SH-SY5Y (cell line): Measurements from ENCODE around the gene REG3A.

ENCODE experiments used
- GATA2 ChIP-seq: IDR thresholded peaks from 2 replicates; pipeline ENCODE4 v1.6.1; 2011; ENCODE audit warnings: mild to moderate bottlenecking, low read depth, low read length
- GATA3 ChIP-seq: IDR thresholded peaks from 2 replicates; pipeline ENCODE4 v1.6.1; 2011; ENCODE audit warnings: low read depth, mild to moderate bottlenecking, low read length, moderate library complexity

REG3A gene

DNA sequence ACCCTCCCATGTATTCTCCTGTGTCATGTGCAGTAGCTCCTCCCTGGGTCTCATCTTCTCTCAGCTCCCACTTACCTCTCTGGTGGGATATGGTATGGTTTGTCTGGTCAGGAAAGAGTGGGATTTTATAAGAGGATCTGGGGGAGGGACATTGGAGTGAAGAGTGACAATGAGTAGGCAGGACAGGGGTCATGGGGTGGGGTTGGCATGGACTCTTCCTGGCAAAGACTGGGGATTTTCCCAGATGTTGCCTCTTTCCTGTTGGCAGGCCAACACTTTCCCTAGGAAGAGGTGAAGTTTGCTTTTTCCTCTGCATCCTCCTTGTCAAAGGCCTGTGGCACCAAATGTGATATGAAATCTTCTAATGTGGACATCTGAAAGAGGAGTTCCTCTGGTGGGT lies at the start of gene REG3A:
TSS of gene REG3A (minus strand) at position 101 of the 400 bp plus-strand sequence. CDS start 348 bp downstream, outside the sequence.
- no peak for TF ChIP-seq GATA3
- TF ChIP-seq GATA2: no peak

GRCh38 chr2:79200762-79201161 lies 41.2 kb upstream of the REG3A start:
- TF ChIP-seq GATA2 (no peak), GATA3 (no peak)

- TF ChIP-seq GATA3 (no peak), GATA2 (no peak)
Measured at GRCh38 chr2:79191816-79192215, 32.3 kb upstream of the REG3A start.

DNA sequence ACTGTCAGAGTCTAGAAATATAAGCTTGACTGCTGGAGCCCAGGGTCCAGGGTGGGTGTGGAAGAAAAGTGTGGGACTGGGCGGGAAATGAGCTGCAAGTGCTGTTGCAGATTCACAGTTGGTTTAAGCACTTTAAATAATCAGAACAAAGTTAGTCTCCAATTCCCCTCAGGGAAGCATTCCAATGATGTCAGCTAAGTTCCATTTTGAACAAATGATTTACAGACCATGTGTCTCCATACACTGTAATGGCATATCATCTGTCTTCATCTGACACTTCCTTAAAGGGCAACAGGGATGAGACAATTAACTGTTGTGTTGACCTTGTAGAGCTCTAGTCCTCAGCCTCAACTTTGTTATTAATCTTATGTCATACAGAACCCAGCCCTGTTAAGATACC lies 31.5 kb upstream of the REG3A start:
- TF ChIP-seq GATA3: no peak
- TF ChIP-seq GATA2: no peak

DNA sequence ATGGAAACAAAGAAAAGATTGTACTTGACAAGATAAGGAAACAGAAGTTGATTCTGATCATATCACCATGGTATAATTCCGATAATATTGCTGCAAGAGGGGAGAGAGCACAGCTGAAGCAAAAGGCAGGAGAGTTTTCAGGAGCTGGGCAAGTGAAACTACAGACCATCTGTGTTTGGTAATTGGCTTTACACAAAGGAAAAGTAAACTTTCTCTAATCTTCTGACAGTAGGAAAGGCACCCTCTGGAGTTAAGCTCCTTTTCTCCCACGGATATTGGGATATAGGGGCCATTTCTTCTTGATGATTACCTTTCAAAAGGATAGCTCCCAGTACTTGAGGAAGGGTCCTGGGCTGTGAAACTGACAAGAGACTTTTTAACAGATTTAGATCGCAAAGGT lies 29.9 kb upstream of the REG3A start:
- TF ChIP-seq GATA2 (no peak), GATA3 (no peak)

DNA sequence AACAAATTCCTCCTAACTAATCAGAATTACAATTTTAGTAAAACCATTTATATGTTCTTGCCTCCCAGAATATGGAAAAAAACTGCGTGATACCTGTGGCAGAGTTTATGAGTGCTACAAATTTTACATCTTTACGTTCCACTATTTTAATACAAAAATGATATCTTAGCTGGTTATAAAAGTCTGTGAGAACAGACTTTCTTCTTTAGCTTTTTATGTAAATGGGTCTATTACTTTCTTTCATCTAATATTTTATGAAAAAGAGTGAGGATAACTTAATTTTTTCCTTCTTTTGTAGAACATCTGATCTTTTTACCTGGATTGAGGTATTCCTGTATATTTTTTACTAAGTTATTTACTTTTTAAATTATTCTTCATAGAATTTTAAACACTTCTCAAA lies 22.1 kb upstream of the REG3A start:
- TF ChIP-seq GATA3 (no peak), GATA2 (no peak)

- TF ChIP-seq GATA2 (no peak), GATA3 (no peak)
Measured at GRCh38 chr2:79180092-79180491, 20.5 kb upstream of the REG3A start.

- TF ChIP-seq GATA2: no peak
- no peak for TF ChIP-seq GATA3
Measured at GRCh38 chr2:79179036-79179435, 19.5 kb upstream of the REG3A start.

DNA sequence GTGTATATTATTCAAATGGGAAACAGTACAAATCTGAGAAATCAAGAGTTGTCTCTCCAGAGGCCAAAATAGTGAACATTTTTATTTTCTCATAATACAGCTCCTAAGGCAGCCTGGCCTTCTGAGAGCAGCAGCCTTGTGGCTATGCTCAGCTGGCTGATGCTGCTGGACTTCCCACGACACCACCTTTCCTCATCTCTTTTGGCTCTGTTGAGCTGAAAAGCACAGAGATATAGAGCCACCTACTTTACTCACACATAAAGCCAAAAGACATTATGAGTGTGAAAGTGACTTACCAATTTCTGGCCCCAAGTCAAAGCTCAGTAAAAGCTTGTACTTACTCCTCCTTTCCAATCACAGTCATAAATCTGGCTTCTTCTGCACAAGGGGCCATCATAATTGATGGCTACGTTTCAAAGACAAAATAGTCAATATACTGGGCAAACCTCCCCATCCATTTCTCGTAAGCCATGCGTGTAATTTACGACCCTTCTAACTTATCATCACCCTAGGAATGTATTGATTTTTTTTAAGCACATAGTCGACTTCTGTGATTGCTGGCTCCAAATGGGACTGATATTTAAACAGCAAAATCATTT lies 18.6 kb upstream of the REG3A start:
- no peak for TF ChIP-seq GATA2
- no peak for TF ChIP-seq GATA3

DNA sequence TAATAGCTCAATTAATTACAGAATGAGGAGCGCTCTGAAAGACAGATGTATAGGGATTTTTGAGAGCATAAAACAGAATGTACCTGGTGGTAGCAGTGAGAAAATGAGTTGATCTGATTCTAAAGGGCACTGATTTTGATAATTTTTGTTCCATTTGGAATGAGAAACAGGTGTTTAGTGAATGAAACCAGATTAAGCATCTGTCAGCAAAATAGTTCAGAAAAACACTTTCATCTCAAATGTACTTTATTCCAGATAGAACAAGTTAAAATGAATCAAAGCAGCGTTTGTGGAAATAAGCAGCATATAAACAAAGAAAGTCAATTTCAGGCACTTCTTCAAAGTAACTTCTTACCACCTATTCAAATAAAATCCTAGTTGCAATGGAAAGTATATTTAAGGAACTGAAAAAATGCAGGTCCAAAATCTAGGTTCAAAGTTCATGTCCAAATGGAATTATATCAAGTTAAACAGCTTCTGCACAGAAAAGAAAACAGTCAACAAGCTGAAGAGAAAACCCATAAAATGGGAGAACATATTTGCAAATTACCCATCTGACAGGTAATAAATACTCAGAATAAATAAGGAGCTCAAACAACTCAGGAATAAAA lies 11.9 kb upstream of the REG3A start:
- no peak for TF ChIP-seq GATA2
- TF ChIP-seq GATA3: no peak

DNA sequence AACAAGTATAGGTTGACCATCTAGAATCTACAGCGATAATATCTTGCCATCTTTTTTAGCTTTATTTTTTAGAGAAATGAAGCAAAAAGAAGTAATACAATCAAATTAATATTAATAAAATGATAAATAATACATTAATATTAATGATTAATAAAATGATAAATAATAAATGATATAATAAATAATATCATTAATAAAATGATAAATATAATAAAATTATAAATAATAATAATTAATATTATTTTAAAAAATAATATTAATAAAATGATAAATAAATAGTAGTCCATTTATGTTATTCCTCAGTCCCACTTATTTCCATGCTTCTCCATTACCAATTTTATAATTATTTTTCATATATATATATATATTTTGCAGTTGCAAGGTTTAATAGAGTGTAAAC lies 3.2 kb upstream of the REG3A start:
- TF ChIP-seq GATA2: no peak
- no peak for TF ChIP-seq GATA3

DNA sequence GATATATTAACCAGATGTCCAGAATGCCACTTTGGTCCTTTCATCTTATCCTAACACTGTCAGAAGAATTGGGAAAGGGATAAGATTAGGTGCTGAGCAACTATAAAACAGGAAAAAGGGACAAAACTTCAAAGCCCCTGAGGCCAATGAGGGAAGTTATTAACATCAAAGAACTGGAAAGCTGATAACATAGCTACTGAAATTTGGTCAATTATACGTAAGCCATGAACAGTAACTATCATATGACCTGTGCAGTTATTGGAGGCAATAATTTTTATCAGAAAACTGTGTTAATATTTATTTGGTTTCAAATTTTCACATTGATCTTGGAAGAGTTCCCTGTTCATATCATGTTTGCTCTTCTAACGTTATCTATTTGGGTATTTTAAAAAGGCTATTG lies 2.6 kb upstream of the REG3A start:
- no peak for TF ChIP-seq GATA2
- TF ChIP-seq GATA3: no peak

- TF ChIP-seq GATA2 (no peak), GATA3 (no peak)
Measured at GRCh38 chr2:79159030-79159429, 523 bp downstream of the REG3A start.

GRCh38 chr2:79155826-79156476 lies 3.6 kb downstream of the REG3A start:
- no peak for TF ChIP-seq GATA3
- TF ChIP-seq GATA2: no peak

DNA sequence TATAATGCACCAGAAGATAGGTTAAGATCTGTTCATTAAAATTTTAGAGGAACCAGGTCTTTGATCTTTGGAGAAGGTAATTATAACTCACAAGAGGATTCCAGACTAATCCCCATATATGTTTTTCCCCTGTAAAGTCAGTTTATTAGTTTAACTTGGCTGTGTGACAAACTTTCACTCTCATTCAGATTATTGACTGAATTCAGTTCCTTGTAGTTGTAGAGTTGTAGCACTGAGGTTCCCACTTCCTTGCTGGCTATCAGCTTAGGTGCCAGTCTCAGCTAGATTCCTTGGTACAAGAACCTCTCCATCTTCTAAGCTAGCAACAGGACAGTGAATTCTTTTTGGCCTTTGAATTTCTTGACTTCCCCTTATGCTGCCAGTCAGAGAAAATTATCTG lies 20.1 kb downstream of the REG3A start:
- TF ChIP-seq GATA2 (no peak), GATA3 (no peak)
